Retinal pigment epithelial cell (primary cell): ENCODE results near the gene C14orf119.
"Not testable (repeated sequence)": the region's sequence is repeated elsewhere in the genome, so short reads cannot be mapped to it uniquely, and the experiment has no call there.

ENCODE experiments used
- DNase-seq: peaks from one replicate; pipeline ENCODE4 v3.0.0-alpha.2; 2010; ENCODE audit warnings: low read depth
- H3K4me3 ChIP-seq: 2 replicates; pipeline ENCODE4 v1.5.1; 2011; ENCODE audit warnings: mild to moderate bottlenecking, low read length, control low read depth, moderate library complexity
- CTCF ChIP-seq: conservative IDR thresholded peaks from 2 replicates; pipeline ENCODE4 v1.5.1; 2011; ENCODE audit warnings: low read depth, low read length, control low read depth, inconsistent platforms

C14orf119 gene

DNA sequence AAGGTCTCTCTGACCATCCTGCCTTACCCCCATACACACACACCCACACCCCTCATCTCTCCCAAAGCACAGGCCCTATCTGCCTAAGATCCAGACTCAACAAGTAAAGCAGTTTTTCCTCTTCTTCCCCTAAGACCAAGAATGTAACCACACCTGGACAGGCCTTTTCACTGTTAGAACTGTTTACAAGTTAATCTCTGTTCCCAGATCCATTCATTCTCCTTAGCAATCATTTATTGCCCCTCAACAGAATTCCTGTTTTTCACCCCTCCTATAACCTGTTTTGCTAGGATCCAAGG is 11.4 kb downstream of the C14orf119 start:
- no peak for TF ChIP-seq CTCF
- DNase-seq, result no peak
- H3K4me3 ChIP-seq, result no peak overlapping the region

GRCh38 chr14:23107620-23108019 is 12.3 kb downstream of the C14orf119 start:
- DNase-seq, H3K4me3 ChIP-seq: not testable (repeated sequence)

- not testable (repeated sequence) for DNase-seq, H3K4me3 ChIP-seq
Measured at GRCh38 chr14:23108169-23108568, 12.9 kb downstream of the C14orf119 start.

GRCh38 chr14:23109769-23110168 is 14.5 kb downstream of the C14orf119 start:
- DNase-seq, result no peak
- H3K4me3 ChIP-seq, result no peak overlapping the region
- TF ChIP-seq CTCF, result no peak

- no peak for TF ChIP-seq CTCF
- no peak overlapping the region for H3K4me3 ChIP-seq
- no peak for DNase-seq
Measured at GRCh38 chr14:23110579-23111365, 15.5 kb downstream of the C14orf119 start.

DNA sequence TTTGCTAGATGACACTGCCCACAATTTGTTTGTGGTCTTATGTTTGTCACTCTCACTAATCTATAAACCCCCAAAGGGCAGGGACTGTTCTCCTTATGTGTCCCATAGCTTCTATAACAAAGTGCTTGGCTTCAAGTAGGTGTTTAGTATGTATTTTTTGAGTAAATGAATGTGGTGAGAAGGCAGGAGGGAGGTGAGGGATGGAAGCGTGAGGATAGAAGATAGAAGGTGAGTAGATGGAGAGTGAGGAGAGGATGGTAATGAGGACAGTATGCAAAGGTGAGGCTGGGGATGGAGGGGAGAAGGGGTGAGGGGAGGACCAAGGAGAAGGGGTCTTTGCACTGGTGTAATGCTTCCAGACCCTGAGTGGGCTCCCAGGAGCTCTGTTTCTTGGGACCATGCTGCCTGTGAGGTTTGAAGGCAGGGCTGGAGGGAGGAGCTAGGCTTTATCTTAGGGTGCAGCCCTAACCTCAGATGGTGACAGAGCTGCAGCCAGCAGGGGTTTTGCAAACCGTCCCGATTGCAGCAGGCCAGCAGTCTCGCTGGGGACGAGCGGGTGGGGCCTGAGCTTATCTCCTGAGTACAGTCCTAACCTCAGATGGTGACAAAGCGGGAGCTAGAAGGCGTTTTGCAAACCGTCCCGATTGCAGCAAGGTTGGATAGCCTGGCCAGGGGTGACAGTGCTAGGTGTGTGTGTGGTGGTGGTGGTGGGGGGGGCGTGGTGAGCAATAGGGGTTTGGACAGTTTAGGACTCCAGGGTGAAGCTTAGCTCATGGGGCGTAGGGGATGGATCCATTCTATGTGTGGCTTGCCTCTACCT is 17.3 kb downstream of the C14orf119 start:
- TF ChIP-seq CTCF, result no peak
- H3K4me3 ChIP-seq, result no peak overlapping the region
- no peak for DNase-seq

DNA sequence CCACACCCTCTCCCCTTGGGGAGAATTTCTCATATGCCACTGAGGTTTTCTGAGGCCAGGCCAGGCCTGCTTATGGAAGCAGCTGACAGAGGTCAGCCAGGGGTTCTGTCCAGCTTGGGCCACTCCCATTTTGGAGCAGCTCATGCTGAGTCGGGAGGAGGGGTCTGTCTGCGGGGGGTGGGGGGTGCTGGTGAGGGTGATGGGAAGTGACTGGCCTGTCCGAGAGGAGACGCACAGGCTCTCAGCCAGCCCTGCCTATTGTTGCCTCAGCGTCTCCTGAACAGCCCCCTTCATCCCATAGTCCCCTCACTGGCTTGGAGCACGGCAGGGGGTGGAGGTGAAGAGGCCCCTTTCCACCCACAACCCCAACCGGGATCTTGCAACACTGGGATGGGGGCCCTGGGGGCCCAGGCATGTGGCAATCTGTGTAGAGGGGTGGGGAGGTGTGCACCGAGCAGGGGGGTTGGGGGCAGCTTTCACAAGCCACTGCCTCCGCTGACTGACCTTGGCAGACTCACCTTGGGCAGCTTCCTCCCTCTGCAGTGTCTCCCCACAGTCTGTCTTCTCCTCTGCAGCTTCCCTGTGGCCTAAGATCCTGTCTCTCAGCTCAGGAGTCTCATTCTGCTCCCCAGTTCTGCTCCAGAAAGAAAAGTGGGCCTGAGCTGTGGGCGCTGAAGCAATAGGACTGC is 18.3 kb downstream of the C14orf119 start:
- no peak overlapping the region for H3K4me3 ChIP-seq
- TF ChIP-seq CTCF, result no peak
- peak; percentile 32 for DNase-seq

DNA sequence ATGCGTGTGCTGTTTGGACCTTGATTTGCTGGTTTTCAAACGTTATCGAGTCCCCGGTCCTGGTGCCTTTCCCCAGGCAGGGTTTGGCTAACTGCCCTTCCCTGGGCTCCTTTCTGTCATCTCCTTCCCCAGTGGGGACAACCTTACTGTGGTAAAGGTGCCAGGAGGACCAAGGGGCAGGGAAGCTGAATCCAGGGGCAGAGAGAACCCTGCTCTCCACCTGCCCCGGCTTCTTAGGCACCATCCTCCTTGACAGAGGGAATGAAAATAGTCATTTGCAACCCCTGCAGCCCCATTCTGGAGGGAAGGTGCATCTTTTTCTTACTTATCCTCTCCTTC is 18.8 kb downstream of the C14orf119 start:
- no peak overlapping the region for H3K4me3 ChIP-seq
- DNase-seq, result no peak
- TF ChIP-seq CTCF, result no peak
